SK-N-MC (cell line): ENCODE measurements around the gene KLHL41.

ENCODE experiments used
- EZH2 ChIP-seq: fragments of 200-600 bp; sonication (generic); IDR thresholded peaks from one replicate; pipeline ENCODE4 v1.6.1; 2017; ENCODE audit warnings: antibody characterized with exemption
- FOXP2 ChIP-seq: optimal IDR thresholded peaks from 2 replicates; pipeline ENCODE3; 2011; ENCODE audit warnings: mild to moderate bottlenecking, moderate library complexity; ENCODE audit not compliant: insufficient read depth; ENCODE audit errors: extremely low read length, control extremely low read depth
- POLR2AphosphoS5 ChIP-seq: IDR thresholded peaks from 2 replicates; pipeline ENCODE4 v1.6.1; 2012; ENCODE audit warnings: mild to moderate bottlenecking, low read depth, low read length, borderline replicate concordance

GRCh38 chr2:169546756-169547155, 37.3 kb downstream of the KLHL41 start:
- no peak for TF ChIP-seq EZH2
- no peak for TF ChIP-seq FOXP2
- TF ChIP-seq POLR2AphosphoS5: no peak
